ENCODE data around the gene UGGT2. TPM values are rescaled to one million over a fixed set of nuclear protein-coding genes. Genes with fewer than 3 reads are reported as not detected.

The UGGT2 gene
- total and polyA plus RNA-seq, 2 donors (not counting 1 experiment from before 2014, with no cell fraction given): 0.39 to 6.7 TPM

GRCh38 chr13:95896301-95896700 lies 156.9 kb downstream of the UGGT2 start:
- no peaks in the 10 kb centered on the region for H3K27me3 ChIP-seq (replicated peaks in 1 of 4; ENCODE audit: control extremely low read depth in 1 of 4, control insufficient read depth in 3 of 4, insufficient read depth in 4 of 4, low read length in 3 of 4)
- no peaks in the 10 kb centered on the region for H3K79me2 ChIP-seq (ENCODE audit: control insufficient read depth, insufficient read depth, low read length)
- H3K9me3 Mint-ChIP-seq (ENCODE audit: insufficient read depth): no peaks in the 10 kb centered on the region
- no peaks in the 10 kb centered on the region for H3K27me3 Mint-ChIP-seq
- no peak overlapping the region for H3K4me3 Mint-ChIP-seq
- H3K27ac ChIP-seq (ENCODE audit: low read length in 2 of 2): no peak overlapping the region
- no peak for DNase-seq
- no peaks in the 10 kb centered on the region for H3K4me1 ChIP-seq (ENCODE audit: control insufficient read depth in 2 of 2, insufficient read depth in 2 of 2, low read length in 2 of 2)
- H3K4me3 ChIP-seq (ENCODE audit: control extremely low read depth in 1 of 5, extremely low read depth in 1 of 5, insufficient read depth in 1 of 5, low read depth in 2 of 5, low read length in 4 of 5): no peak overlapping the region
- no peaks in the 10 kb centered on the region for H3K9me3 ChIP-seq (ENCODE audit: control extremely low read depth in 1 of 3, control insufficient read depth in 2 of 3, insufficient read depth in 1 of 3, low read length in 2 of 3)
- H3K9ac ChIP-seq (ENCODE audit: low read length): no peak overlapping the region
- H3K4me2 ChIP-seq (replicated peaks; ENCODE audit: low read depth, low read length, poor library complexity, severe bottlenecking): no peak overlapping the region
- no peaks in the 10 kb centered on the region for H4K20me1 ChIP-seq (ENCODE audit: control insufficient read depth, insufficient read depth, low read length, poor library complexity, severe bottlenecking)
- ChIA-PET POLR2A (no interaction called here), CTCF (no interaction called here)
- H3K36me3 ChIP-seq (replicated peaks in 1 of 2; ENCODE audit: control extremely low read depth in 1 of 2, control insufficient read depth in 1 of 2, extremely low read depth in 1 of 2, insufficient read depth in 2 of 2, low read length in 1 of 2): no peaks in the 10 kb centered on the region
- no peak for ATAC-seq (ENCODE audit: low read depth)
- no peak overlapping the region for H3K27ac Mint-ChIP-seq
- 100% methylated on average over 1 of the region's 3 CpGs for WGBS (ENCODE audit: insufficient coverage)
- no peaks in the 10 kb centered on the region for H3K4me1 Mint-ChIP-seq
- intact Hi-C loops (cut with micrococcal nuclease): no loop called here
- H2AFZ ChIP-seq (ENCODE audit: insufficient read depth, low read depth, low read length, poor library complexity, severe bottlenecking): no peak overlapping the region
- TF ChIP-seq EZH2 (IDR thresholded peaks at IDR 0.05; ENCODE audit: borderline replicate concordance, insufficient read depth, low read depth, low read length, poor library complexity, severe bottlenecking): no peak

GRCh38 chr13:95893861-95894260 lies 159.3 kb downstream of the UGGT2 start:
- H3K4me3 ChIP-seq (ENCODE audit: control extremely low read depth in 1 of 5, extremely low read depth in 1 of 5, insufficient read depth in 1 of 5, low read depth in 2 of 5, low read length in 4 of 5): no peak overlapping the region
- H3K4me1 ChIP-seq (ENCODE audit: control insufficient read depth in 2 of 2, insufficient read depth in 2 of 2, low read length in 2 of 2): no peaks in the 10 kb centered on the region
- H4K20me1 ChIP-seq (ENCODE audit: control insufficient read depth, insufficient read depth, low read length, poor library complexity, severe bottlenecking): no peaks in the 10 kb centered on the region
- H3K36me3 ChIP-seq (replicated peaks in 1 of 2; ENCODE audit: control extremely low read depth in 1 of 2, control insufficient read depth in 1 of 2, extremely low read depth in 1 of 2, insufficient read depth in 2 of 2, low read length in 1 of 2): no peaks in the 10 kb centered on the region
- CTCF ChIA-PET: no interaction called here
- ATAC-seq (ENCODE audit: low read depth): no peak
- H3K4me3 Mint-ChIP-seq: no peak overlapping the region
- peaks cover 4% of the 10 kb centered on the region for H3K9me3 Mint-ChIP-seq (ENCODE audit: insufficient read depth)
- no peaks in the 10 kb centered on the region for H3K9me3 ChIP-seq (ENCODE audit: control extremely low read depth in 1 of 3, control insufficient read depth in 2 of 3, insufficient read depth in 1 of 3, low read length in 2 of 3)
- H3K4me1 Mint-ChIP-seq: no peaks in the 10 kb centered on the region
- no peak overlapping the region for H2AFZ ChIP-seq (ENCODE audit: insufficient read depth, low read depth, low read length, poor library complexity, severe bottlenecking)
- WGBS (ENCODE audit: insufficient coverage): 98% methylated on average over 3 of the region's 5 CpGs
- TF ChIP-seq CTCF (IDR thresholded peaks at IDR 0.05): no peak
- no peak for TF ChIP-seq EZH2 (IDR thresholded peaks at IDR 0.05; ENCODE audit: borderline replicate concordance, insufficient read depth, low read depth, low read length, poor library complexity, severe bottlenecking)
- no peaks in the 10 kb centered on the region for H3K27me3 ChIP-seq (replicated peaks in 1 of 4; ENCODE audit: control extremely low read depth in 1 of 4, control insufficient read depth in 3 of 4, insufficient read depth in 4 of 4, low read length in 3 of 4)
- no peak overlapping the region for H3K27ac Mint-ChIP-seq
- no peak overlapping the region for H3K27ac ChIP-seq (ENCODE audit: low read length in 2 of 2)
- H3K4me2 ChIP-seq (replicated peaks; ENCODE audit: low read depth, low read length, poor library complexity, severe bottlenecking): no peak overlapping the region
- no peak for DNase-seq
- intact Hi-C loops (cut with micrococcal nuclease): no loop called here
- no peak overlapping the region for H3K9ac ChIP-seq (ENCODE audit: low read length)
- no peaks in the 10 kb centered on the region for H3K79me2 ChIP-seq (ENCODE audit: control insufficient read depth, insufficient read depth, low read length)
- H3K27me3 Mint-ChIP-seq: no peaks in the 10 kb centered on the region
- POLR2A ChIA-PET: no interaction called here
